ENCODE data around the gene HSF4.

DNA sequence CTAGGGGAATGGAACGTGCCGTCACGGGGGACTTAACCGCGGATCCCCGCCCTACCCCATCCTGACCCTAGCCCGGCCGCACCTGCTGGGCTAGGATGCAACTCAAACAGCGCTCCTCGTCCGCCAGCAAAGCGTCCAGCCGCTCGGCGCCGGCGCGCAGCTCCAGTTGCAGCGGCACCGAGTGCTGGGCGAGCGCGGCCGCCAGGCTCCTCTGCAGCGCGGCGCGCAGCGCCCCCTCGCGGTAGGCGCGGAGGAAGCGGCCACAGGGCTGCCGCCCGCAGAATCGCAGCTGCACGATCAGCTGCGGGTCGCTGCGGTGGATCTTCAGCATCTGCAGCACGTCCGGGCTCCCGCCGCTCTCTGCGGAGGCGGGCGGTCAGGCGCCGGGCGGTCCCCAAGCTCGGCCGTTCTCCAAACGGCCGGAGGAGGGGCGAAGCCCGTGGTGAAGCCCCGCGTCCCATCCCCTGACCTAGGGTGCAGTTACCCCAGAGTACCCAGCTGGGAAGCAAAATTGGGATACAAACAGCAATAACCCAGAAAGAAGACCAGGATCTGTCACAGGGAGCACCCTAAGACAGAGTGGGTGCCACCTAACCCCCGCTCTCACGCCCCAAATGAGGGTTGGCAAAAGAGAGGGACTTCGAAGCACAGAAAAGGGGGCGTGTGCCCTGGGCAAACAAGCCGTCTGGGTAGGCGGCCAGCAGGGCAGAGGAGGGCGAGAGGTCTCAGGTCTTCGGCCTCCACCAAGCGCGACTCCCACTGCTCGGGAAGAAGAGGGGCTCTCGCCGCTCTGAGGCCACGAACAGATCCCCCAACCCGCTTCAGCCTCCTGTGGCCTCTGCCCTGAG, 9.0 kb upstream of the HSF4 start:
- TF ChIP-seq, protein P1, sequence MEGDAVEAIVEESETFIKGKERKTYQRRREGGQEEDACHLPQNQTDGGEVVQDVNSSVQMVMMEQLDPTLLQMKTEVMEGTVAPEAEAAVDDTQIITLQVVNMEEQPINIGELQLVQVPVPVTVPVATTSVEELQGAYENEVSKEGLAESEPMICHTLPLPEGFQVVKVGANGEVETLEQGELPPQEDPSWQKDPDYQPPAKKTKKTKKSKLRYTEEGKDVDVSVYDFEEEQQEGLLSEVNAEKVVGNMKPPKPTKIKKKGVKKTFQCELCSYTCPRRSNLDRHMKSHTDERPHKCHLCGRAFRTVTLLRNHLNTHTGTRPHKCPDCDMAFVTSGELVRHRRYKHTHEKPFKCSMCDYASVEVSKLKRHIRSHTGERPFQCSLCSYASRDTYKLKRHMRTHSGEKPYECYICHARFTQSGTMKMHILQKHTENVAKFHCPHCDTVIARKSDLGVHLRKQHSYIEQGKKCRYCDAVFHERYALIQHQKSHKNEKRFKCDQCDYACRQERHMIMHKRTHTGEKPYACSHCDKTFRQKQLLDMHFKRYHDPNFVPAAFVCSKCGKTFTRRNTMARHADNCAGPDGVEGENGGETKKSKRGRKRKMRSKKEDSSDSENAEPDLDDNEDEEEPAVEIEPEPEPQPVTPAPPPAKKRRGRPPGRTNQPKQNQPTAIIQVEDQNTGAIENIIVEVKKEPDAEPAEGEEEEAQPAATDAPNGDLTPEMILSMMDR (IDR thresholded peaks at IDR 0.05; ENCODE audit: insufficient read depth, low read length) = peak; percentile 99
- TF ChIP-seq SPI1 (IDR thresholded peaks at IDR 0.05; ENCODE audit: borderline replicate concordance, low read depth) = no peak
- TF ChIP-seq, protein P2, sequence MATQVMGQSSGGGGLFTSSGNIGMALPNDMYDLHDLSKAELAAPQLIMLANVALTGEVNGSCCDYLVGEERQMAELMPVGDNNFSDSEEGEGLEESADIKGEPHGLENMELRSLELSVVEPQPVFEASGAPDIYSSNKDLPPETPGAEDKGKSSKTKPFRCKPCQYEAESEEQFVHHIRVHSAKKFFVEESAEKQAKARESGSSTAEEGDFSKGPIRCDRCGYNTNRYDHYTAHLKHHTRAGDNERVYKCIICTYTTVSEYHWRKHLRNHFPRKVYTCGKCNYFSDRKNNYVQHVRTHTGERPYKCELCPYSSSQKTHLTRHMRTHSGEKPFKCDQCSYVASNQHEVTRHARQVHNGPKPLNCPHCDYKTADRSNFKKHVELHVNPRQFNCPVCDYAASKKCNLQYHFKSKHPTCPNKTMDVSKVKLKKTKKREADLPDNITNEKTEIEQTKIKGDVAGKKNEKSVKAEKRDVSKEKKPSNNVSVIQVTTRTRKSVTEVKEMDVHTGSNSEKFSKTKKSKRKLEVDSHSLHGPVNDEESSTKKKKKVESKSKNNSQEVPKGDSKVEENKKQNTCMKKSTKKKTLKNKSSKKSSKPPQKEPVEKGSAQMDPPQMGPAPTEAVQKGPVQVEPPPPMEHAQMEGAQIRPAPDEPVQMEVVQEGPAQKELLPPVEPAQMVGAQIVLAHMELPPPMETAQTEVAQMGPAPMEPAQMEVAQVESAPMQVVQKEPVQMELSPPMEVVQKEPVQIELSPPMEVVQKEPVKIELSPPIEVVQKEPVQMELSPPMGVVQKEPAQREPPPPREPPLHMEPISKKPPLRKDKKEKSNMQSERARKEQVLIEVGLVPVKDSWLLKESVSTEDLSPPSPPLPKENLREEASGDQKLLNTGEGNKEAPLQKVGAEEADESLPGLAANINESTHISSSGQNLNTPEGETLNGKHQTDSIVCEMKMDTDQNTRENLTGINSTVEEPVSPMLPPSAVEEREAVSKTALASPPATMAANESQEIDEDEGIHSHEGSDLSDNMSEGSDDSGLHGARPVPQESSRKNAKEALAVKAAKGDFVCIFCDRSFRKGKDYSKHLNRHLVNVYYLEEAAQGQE (IDR thresholded peaks at IDR 0.05; ENCODE audit: insufficient replicate concordance, low read depth) = no peak
- no peak for TF ChIP-seq POLR2AphosphoS5 (IDR thresholded peaks at IDR 0.05; ENCODE audit: low read depth)
